Lower leg skin (tissue), 3 donors: ENCODE data around the gene PTS.

Experiments used
- CTCF ChIP-seq, 3 donors: fragments of 450-650 bp; IDR thresholded peaks; one replicate each; pipeline ENCODE4 v1.5.1; 2016; ENCODE audit warnings: antibody characterized with exemption in 3 of 3, mild to moderate bottlenecking in 3 of 3, moderate library complexity in 2 of 3
- POLR2A ChIP-seq, 2 donors: fragments of 450-650 bp; IDR thresholded peaks; one replicate each; pipeline ENCODE4 v1.6.1; 2016 to 2017; ENCODE audit warnings: antibody characterized with exemption in 2 of 2, mild to moderate bottlenecking in 1 of 2, moderate library complexity in 1 of 2

DNA sequence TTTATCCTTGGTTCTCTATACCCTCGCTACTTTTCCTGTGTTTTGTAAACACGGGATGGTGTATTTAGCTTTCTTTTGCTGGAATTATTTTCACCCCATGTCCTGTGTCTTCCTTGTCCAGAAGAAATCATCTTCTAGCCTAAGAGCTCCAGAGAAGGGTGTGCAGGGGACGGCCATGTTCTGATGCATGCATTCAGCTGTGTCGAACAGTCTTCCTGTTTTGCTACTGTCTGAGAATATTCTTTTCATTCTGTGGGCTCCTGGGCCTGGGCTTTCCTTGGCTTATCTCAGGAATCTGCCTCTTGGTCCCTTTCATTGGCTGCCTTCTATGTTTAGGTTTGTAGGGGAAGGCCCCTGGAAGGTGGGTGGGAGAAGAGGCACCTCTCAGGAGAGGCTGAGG lies 45.0 kb downstream of the PTS start:
- TF ChIP-seq CTCF (IDR thresholded peaks at IDR 0.05): no peak
- TF ChIP-seq POLR2A (IDR thresholded peaks at IDR 0.05): no peak
